Mesangial cell (primary cell): ENCODE results near the gene CYTL1. TPM values are rescaled to one million over a fixed set of nuclear protein-coding genes. Genes with fewer than 3 reads are reported as not detected.

ENCODE experiments used
- total RNA-seq: library from RNA; depleted of rRNA; stranded (reverse); fragments of >200 nt; gene quantifications from 2 replicates; pipeline ENCODE4 v1.2.3, GENCODE V29; 2015

CYTL1 gene, protein sequence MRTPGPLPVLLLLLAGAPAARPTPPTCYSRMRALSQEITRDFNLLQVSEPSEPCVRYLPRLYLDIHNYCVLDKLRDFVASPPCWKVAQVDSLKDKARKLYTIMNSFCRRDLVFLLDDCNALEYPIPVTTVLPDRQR
- 9.3 and 19.6 TPM in 2 replicates for total RNA-seq

DNA sequence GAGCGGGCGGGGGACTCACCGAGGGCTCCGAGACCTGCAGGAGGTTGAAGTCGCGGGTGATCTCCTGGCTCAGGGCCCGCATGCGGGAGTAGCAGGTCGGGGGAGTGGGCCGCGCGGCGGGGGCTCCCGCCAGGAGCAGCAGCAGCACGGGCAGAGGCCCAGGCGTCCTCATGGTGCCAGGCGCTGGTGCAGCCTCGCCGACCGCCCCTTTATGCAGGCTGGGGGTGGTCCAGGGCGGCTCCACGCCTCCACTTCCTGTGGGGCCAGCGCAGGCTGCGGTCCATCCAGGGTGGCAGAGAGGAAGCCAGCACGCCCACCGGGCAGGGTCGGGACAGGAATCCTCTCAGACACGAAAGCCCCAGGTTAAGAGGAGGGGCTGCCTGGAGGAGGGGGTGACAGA is at the start of gene CYTL1:
Gene CYTL1, minus strand, starts transcription at position 185 of the 400 bp plus-strand sequence. Its CDS starts 13 bp downstream, at position 172.

DNA sequence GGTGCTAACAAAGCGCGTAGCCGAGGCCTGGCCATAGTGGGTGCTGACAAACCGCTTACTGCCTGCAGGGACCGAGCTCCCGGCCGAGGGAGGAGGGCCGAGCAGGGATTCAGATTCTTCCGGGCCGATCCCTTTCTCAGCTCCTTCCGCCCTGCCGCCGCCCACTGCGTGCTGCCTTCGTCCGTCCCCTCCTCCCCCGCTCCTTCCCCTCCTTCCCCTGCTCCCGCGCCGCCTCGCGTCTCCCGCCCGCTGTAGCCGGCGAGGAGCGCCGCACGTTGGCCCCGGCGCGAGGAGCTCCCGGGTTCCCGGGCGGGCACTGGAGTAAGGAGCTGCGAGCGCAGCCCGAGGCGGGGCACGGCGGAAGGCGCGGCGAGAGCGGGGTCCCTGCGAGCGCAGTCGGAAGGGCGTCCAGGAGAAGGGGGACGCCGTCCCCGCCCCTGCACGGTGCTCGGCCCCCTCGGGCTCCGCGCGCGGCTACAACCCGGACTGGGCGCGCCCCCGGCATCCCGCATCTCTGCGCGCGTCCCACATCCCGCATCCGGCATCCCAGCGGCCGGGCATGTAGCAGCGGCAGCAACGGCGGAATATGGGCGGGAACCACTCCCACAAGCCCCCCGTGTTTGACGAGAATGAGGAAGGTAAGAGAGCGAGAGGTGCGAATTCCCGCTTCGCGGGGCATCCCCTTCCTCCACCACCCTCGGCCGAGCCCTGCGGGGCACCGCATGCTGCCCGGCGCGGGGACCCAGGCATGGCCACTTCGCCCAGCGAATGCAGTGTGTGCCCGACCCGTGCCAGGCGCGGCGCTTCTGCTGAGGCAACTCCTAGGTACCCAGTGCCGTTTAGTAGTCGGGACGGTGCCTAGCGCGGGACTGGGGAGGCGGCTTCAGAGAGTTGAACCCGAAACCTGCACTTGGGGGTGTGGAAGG is 32.3 kb upstream of the CYTL1 start, which contains the start of gene STK32B:
Gene STK32B, plus strand, starts transcription at position 203 of the 926 bp plus-strand sequence.

Other genes with a start within 250 kb of the CYTL1 start
- gene MSX1, start 159.8 kb downstream of the CYTL1 start, total RNA-seq: 0.16 TPM in 1 of 2 replicates, not detected in the other
- gene STK32B, start 32.0 kb upstream of the CYTL1 start, total RNA-seq: 3.8 and 4.6 TPM in 2 replicates